ENCODE results near the gene ZNF808.
"Not testable (repeated sequence)": the region's sequence is repeated elsewhere in the genome, so short reads cannot be mapped to it uniquely, and the experiment has no call there.

Gene ZNF808

DNA sequence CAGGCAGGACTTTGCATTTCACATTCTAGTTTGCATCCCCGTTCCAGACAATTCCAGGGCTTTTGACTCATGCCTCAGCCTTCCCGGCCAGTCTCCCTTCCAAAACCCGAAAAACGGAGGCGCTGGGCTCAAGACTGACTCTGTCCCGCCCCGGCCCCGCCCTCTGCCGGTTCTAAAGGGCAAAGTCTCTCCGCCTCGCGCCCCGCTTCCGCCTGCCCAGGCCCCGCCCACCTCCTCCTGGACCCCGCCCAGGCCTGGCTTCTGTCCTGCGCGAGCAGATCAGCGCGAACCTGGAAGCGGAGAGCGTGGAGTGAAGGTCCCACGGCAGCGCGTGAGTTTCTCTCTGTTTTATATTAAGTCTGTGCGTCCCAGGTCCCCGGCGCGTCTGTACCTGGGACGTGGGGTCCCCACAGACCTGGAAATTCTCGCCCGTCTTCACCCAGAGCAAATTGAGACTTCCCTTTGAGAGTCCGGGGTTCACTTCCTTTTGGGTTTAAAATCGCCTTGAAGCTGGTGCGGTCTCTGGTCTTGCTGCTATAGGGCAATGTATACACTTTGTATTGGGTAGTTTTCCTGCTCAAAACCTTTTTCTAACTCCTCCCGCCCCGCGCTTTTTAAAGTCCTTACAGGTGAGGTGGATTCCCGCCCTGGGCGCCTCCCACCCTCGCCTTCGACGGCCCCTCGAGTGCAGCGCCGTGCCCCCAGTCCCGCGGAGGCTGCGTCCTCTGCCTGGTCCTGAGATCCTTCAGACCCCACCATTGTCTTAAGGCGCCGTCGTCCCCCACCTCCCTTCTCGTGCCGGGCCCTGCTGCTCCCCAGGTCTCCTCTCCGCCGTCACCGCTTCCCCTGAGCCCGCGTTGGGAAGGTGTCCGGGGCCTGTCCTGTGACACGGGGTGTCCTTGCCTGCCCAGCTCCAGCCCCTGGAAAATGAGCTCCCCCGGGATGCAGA is 73.8 kb downstream of the ZNF808 start:
- peak; percentile 87 for DNase-seq

DNA sequence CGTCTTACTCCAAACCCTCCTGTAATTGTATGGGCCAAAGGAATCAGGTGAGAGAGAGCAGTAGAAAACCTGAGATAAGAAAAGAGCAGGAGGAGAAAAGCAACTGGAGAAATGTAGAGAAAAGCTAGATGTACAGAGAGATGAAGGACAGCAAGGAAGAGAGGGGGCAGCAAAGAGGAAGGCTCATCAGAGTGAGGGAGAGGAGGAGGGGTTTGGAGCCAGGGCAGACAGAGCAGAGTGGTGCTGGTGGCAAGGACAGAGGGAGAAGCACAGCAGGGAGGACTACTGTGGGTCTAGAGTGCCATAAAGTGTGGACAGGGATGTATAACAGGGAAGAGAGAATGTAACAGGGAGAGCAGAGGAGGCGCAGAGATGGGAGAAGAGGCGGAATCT is 74.5 kb downstream of the ZNF808 start:
- DNase-seq, result not testable (repeated sequence)

- DNase-seq, result no peak
Measured at GRCh38 chr19:52602941-52603340, 75.5 kb downstream of the ZNF808 start.

GRCh38 chr19:52603558-52604207 is 76.2 kb downstream of the ZNF808 start:
- DNase-seq, result no peak
